HCT116 (cell line): Measurements from ENCODE around the gene HYAL4. TPM values are rescaled to one million over a fixed set of nuclear protein-coding genes. Genes with fewer than 3 reads are reported as not detected.

Source experiments
- ATAC-seq: fragments of 200-7000 bp; cut with Tn5 transposase; 2 replicates; pipeline ENCODE4 v1.9.1; 2020; ENCODE audit warnings: mild to moderate bottlenecking, moderate library complexity
- BruUV-seq: library from RNA; stranded (reverse); fragments of 400-500 nt; replicated peaks from 2 replicates; lab custom pipeline; 2021; lab: Mats Ljungman, UMichigan
- CTCF ChIA-PET: fragments of 300-600 bp; sonication (Branson Sonifier 250); formaldehyde crosslinking; loops from one replicate; lab custom pipeline; 2021; ENCODE audit warnings: antibody characterized with exemption; lab: Charles Lee
- POLR2A ChIA-PET: fragments of 300-600, 350-600 bp; sonication (Branson Sonifier 250); formaldehyde crosslinking; loops from one replicate; lab custom pipeline; 2021; ENCODE audit warnings: antibody characterized with exemption; lab: Charles Lee
- RAD21 ChIA-PET, 2 experiments: fragments of 300-600 bp; sonication (Branson Sonifier 250); formaldehyde crosslinking; loops; one replicate each; lab custom pipeline; 2023; ENCODE audit warnings: low total read pairs in 2 of 2; ENCODE audit not compliant: uncharacterized antibody in 2 of 2, unreplicated experiment in 2 of 2, low non-redundant PET in 1 of 2; lab: Charles Lee
- DNase-seq: peaks from one replicate; pipeline ENCODE4 v3.0.0-alpha.2; 2010; ENCODE audit warnings: low read depth, low spot score
- H2AFZ ChIP-seq: fragments of 200-600 bp; shearing (Covaris generic), sonication (generic); 2 replicates; pipeline ENCODE4 v1.6.1; 2017; ENCODE audit warnings: low read depth, mixed run types, mixed read lengths, antibody characterized with exemption, low read length; ENCODE audit not compliant: poor library complexity, severe bottlenecking
- H3K27ac ChIP-seq: 2 replicates; pipeline ENCODE4 v1.5.1; 2012; ENCODE audit warnings: low read depth, low read length
- H3K27me3 ChIP-seq: fragments of 200-600 bp; sonication (generic); 2 replicates; pipeline ENCODE4 v1.6.1; 2016; ENCODE audit warnings: mixed run types, low read length, mixed read lengths; ENCODE audit not compliant: insufficient read depth
- H3K36me3 ChIP-seq, 2 experiments: fragments of 200-500 bp in 1 of 2; fragments of 200-600 bp in 1 of 2; sonication (Bioruptor generic) in 1 of 2; sonication (generic) in 1 of 2; 2 replicates each; pipeline versions ENCODE4 v1.5.1 to v1.6.1; 2014 to 2016; ENCODE audit warnings: low read length in 2 of 2, inconsistent platforms in 1 of 2, mixed read lengths in 1 of 2, mixed run types in 1 of 2; ENCODE audit not compliant: insufficient read depth in 2 of 2, control insufficient read depth in 1 of 2
- H3K4me1 ChIP-seq, 2 experiments: fragments of 200-600 bp in 1 of 2; sonication (generic) in 1 of 2; 2 replicates each; pipeline versions ENCODE4 v1.5.1 to v1.6.1; 2012 to 2017; ENCODE audit warnings: low read length in 2 of 2, inconsistent platforms in 1 of 2, mild to moderate bottlenecking in 1 of 2, mixed read lengths in 1 of 2, mixed run types in 1 of 2, moderate library complexity in 1 of 2; ENCODE audit not compliant: insufficient read depth in 2 of 2, control insufficient read depth in 1 of 2
- H3K4me2 ChIP-seq: fragments of 200-600 bp; sonication (generic); 2 replicates; pipeline ENCODE4 v1.6.1; 2017; ENCODE audit warnings: mixed run types, low read length, mixed read lengths
- H3K4me3 ChIP-seq, 2 experiments: fragments of 200-600 bp in 1 of 2; sonication (generic) in 1 of 2; replicated peaks in 1 of 2; 2 replicates each; pipeline ENCODE4 v1.5.1; 2011 to 2016; ENCODE audit warnings: low read length in 2 of 2, control low read depth in 1 of 2, low read depth in 1 of 2, mild to moderate bottlenecking in 1 of 2, mixed read lengths in 1 of 2, mixed run types in 1 of 2
- H3K79me2 ChIP-seq: fragments of 200-600 bp; sonication (generic); 2 replicates; pipeline ENCODE4 v1.6.1; 2017; ENCODE audit warnings: mild to moderate bottlenecking, mixed run types, low read length, moderate library complexity, mixed read lengths; ENCODE audit not compliant: insufficient read depth
- H3K9ac ChIP-seq: fragments of 200-600 bp; sonication (generic); 2 replicates; pipeline ENCODE4 v1.6.1; 2016; ENCODE audit warnings: low read length, mixed read lengths
- H3K9me2 ChIP-seq: fragments of 200-600 bp; sonication (generic), shearing (Covaris generic); 2 replicates; pipeline ENCODE4 v1.6.1; 2017; ENCODE audit warnings: mixed run types, mild to moderate bottlenecking, moderate library complexity; ENCODE audit not compliant: insufficient read depth
- H3K9me3 ChIP-seq, 2 experiments: fragments of 200-500 bp in 1 of 2; fragments of 200-600 bp in 1 of 2; sonication (Bioruptor generic) in 1 of 2; sonication (generic) in 1 of 2; 2 replicates each; pipeline ENCODE4 v1.6.1; 2014 to 2017; ENCODE audit warnings: low read length in 2 of 2, mixed read lengths in 2 of 2, inconsistent platforms in 1 of 2, low read depth in 1 of 2, mild to moderate bottlenecking in 1 of 2, mixed run types in 1 of 2, moderate library complexity in 1 of 2; ENCODE audit not compliant: control insufficient read depth in 1 of 2, insufficient read depth in 1 of 2
- H4K20me1 ChIP-seq: fragments of 200-600 bp; sonication (generic), shearing (Covaris generic); 2 replicates; pipeline ENCODE4 v1.6.1; 2017; ENCODE audit warnings: mixed run types, mild to moderate bottlenecking, moderate library complexity; ENCODE audit not compliant: insufficient read depth
- CBX3 ChIP-seq: IDR thresholded peaks from 2 replicates; pipeline ENCODE4 v1.6.1; 2012; ENCODE audit warnings: low read depth
- ELF1 ChIP-seq: IDR thresholded peaks from 2 replicates; pipeline ENCODE4 v1.6.1; 2012; ENCODE audit warnings: low read depth, borderline replicate concordance
- POLR2A ChIP-seq: IDR thresholded peaks from 2 replicates; pipeline ENCODE4 v1.7.0; 2011; ENCODE audit warnings: borderline replicate concordance; ENCODE audit not compliant: insufficient read depth, insufficient read length; ENCODE audit errors: extremely low read depth
- RAD21 ChIP-seq: IDR thresholded peaks from 2 replicates; pipeline ENCODE4 v1.6.1; 2012; ENCODE audit warnings: low read depth, mild to moderate bottlenecking
- SP1 ChIP-seq: IDR thresholded peaks from 2 replicates; pipeline ENCODE4 v1.6.1; 2012; ENCODE audit warnings: low read depth
- ZNF274 ChIP-seq: fragments of 200-500 bp; sonication (Bioruptor generic); IDR thresholded peaks from 2 replicates; pipeline ENCODE4 v1.6.1; 2014; ENCODE audit warnings: mild to moderate bottlenecking, low read depth, low read length, inconsistent platforms
- intact Hi-C: fragments of 100-400 bp; cut with micrococcal nuclease; formaldehyde crosslinking; loops from 2 replicates; pipeline ENCODE4 v1.10.0; 2022
- total RNA-seq: library from RNA; stranded (reverse); gene quantifications from one replicate; pipeline ENCODE4 v1.2.1, GENCODE V29; 2021; ENCODE audit not compliant: unreplicated experiment
- TF ChIP-seq, protein P1 (sequence below), 3 experiments: fragments of 200-600 bp in 1 of 3; sonication (generic) in 1 of 3; IDR thresholded peaks in 2 of 3; conservative IDR thresholded peaks in 1 of 3; 2 replicates each; pipeline ENCODE4 v1.5.1; 2012 to 2017; ENCODE audit warnings: low read depth in 2 of 3, low read length in 2 of 3, antibody characterized with exemption in 1 of 3, borderline replicate concordance in 1 of 3, control low read depth in 1 of 3, mild to moderate bottlenecking in 1 of 3, mixed read lengths in 1 of 3, mixed run types in 1 of 3, moderate library complexity in 1 of 3; ENCODE audit not compliant: insufficient read depth in 1 of 3
- TF ChIP-seq, protein P2 (sequence below): IDR thresholded peaks from 2 replicates; pipeline ENCODE4 v1.6.1; 2012

Gene HYAL4
- total RNA-seq, 1 experiment from 2014 or later = not detected

GRCh38 chr7:123916240-123916724 lies 71.3 kb downstream of the HYAL4 start:
- POLR2A ChIA-PET = no interaction called here
- Histone ChIP-seq H3K36me3 (no peaks in the 10 kb centered on the region), H3K79me2 (no peaks in the 10 kb centered on the region), H3K27me3 (no peaks in the 10 kb centered on the region), H3K9ac (no peak overlapping the region), H3K4me1 (no peaks in the 10 kb centered on the region), H4K20me1 (no peaks in the 10 kb centered on the region), H3K9me3 (no peaks in the 10 kb centered on the region), H2AFZ (peak overlapping the region; percentile 81), H3K4me3 (no peak overlapping the region), H3K9me2 (no peaks in the 10 kb centered on the region), H3K4me2 (no peak overlapping the region), H3K27ac (no peak overlapping the region)
- intact Hi-C loops = no loop called here
- RAD21 ChIA-PET = no interaction called here
- TF ChIP-seq SP1 (no peak), RAD21 (peak; percentile 51)
- TF ChIP-seq, protein P1, sequence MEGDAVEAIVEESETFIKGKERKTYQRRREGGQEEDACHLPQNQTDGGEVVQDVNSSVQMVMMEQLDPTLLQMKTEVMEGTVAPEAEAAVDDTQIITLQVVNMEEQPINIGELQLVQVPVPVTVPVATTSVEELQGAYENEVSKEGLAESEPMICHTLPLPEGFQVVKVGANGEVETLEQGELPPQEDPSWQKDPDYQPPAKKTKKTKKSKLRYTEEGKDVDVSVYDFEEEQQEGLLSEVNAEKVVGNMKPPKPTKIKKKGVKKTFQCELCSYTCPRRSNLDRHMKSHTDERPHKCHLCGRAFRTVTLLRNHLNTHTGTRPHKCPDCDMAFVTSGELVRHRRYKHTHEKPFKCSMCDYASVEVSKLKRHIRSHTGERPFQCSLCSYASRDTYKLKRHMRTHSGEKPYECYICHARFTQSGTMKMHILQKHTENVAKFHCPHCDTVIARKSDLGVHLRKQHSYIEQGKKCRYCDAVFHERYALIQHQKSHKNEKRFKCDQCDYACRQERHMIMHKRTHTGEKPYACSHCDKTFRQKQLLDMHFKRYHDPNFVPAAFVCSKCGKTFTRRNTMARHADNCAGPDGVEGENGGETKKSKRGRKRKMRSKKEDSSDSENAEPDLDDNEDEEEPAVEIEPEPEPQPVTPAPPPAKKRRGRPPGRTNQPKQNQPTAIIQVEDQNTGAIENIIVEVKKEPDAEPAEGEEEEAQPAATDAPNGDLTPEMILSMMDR (IDR thresholded peaks at IDR 0.05 in 2 of 3, conservative IDR thresholded peaks at IDR 0.05 in 1 of 3; ENCODE audit: borderline replicate concordance in 1 of 3, insufficient read depth in 1 of 3, low read depth in 2 of 3, low read length in 2 of 3) = peak; percentile 17 to 43 (median 34); a peak in 3 of 6 replicates
- BruUV-seq = no TSS peak
- CTCF ChIA-PET = interaction anchor here (0.7 to 1.5 kb wide), 3 partner anchors 11 to 173 kb away, joined by 3 read pairs; no protein-coding TSS in a partner anchor
- ATAC-seq (peak; percentile 93), DNase-seq (peak; percentile 35)

DNA sequence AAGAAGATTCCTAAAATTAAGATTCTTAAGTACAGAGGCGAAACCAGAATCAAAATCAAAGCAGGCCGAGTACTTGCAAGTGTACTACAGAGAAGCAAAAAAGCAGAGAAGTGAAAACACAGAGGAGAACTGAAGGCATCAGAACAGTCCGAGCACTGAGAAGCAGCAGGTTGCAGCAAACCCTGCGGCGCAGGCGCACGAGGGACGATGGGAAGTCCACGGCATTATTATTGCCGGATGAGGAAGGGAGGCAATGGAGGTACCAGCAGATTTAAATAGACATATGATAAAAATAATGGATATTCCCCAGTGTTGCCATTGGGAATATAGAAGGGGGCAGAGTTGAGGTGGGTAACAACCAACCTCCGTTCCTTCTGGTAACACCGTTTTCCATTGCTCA lies 72.9 kb downstream of the HYAL4 start:
- ChIA-PET POLR2A (no interaction called here), CTCF (no interaction called here), RAD21 (no interaction called here)
- Histone ChIP-seq H3K4me3 (no peak overlapping the region), H3K79me2 (no peaks in the 10 kb centered on the region), H3K27ac (no peak overlapping the region), H3K36me3 (no peaks in the 10 kb centered on the region), H3K4me2 (no peak overlapping the region), H3K27me3 (no peaks in the 10 kb centered on the region), H3K9me2 (no peaks in the 10 kb centered on the region), H2AFZ (no peak overlapping the region), H3K9ac (no peak overlapping the region), H3K4me1 (no peaks in the 10 kb centered on the region), H3K9me3 (no peaks in the 10 kb centered on the region), H4K20me1 (no peaks in the 10 kb centered on the region)
- ATAC-seq (no peak), DNase-seq (no peak)
- intact Hi-C loops = no loop called here
- no TSS peak for BruUV-seq
- TF ChIP-seq ZNF274 (no peak), POLR2A (no peak), RAD21 (no peak), ELF1 (no peak), CBX3 (no peak)
- TF ChIP-seq, protein P2, sequence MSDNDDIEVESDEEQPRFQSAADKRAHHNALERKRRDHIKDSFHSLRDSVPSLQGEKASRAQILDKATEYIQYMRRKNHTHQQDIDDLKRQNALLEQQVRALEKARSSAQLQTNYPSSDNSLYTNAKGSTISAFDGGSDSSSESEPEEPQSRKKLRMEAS = no peak
